Activated CD4-positive, alpha-beta T cell treated with anti-CD3 and anti-CD28 coated beads, Interleukin-2, amount 50 U/mL, for 16 hours (primary cell): ENCODE results near the gene AMPD2.

Source experiments
- DNase-seq: peaks from one replicate; pipeline ENCODE4 v3.0.0-alpha.2; 2020

Gene AMPD2

DNA sequence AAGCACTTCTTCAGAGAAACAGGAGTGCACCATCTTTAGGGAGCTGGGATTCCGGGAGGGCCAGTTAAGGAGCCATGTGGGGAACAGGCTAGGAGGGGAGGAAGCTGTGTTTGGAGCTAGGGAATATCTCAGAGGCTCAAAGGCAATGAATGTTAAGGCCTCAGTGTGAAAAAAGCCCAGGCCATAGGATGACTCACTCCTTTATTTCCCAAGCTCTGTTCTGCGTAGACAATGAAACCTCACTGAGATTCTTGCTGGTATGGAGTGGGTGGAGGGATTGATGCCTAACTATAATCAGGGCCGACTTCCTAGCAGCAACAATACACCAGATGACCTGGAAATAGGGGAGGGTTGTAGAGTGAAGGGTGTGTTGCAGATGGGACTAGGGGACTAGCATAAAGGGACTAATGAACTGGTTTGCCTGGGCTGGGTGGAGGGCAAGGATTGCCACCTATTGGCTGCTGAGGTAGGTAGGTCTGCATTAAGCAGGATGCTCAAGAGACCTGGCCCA is 2.3 kb upstream of the AMPD2 start:
- DNase-seq = no peak

DNA sequence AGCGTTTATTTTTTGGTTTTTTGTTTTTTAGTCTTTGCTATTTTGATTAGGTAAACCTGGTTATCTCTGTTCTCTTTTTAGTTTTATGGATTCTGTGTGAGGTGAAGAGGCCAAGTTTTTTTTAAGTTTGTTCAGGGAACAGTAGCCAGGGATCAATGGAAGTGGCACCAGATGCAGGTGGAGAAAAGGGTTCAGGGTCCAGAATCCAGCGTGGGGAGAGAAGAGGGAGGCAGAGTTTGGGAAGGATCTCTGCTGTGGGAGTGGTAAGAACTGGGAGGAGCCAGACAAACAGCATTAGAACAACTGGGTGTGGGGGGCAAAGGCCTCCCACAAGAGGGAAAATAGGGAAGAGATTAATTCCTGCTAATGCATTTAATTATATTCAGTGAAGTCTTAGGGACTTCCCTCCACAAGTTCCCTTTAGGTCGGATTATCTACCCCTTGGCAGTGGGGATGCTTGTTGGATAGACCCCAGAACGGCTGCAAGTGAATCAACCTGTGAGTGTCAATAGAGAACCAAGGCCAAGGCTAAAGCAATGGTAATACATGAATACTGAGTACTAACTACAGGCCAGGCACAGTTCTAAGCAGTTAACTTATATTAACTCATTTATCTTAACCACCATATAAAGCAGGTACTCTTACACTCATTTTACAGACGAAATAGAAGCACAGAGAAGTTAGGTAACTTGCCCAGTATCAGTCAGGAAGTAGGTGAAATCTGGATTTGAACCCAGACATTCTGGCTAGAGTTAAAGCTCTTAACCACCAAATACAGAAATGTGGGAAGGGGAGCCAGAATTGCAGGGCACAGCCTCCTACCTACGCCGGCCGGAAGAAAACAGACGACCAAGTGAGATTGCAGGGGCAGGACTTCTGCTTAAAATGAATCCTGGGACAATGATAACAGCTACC is 719 bp upstream of the AMPD2 start:
- DNase-seq = no peak

DNA sequence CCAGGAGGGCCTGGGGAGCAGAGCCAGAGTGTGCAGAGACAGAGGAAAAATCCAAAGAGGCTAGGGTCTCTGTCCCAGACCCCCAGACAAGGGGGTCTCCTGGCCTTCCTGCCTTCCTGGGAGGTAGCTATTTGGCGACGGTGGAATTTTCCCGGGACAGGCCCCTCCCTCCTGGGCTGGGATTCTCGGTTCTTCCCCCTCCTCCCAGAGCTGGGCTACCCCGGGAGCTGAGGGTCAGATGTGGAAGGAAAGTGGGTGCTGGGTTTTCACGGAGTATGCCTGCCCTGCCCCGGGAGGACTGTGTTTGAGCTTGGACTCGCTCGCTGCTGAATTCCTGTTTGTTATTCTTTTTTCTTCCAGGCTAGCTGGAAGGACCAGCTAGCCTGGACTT is 759 bp downstream of the AMPD2 start:
- no peak for DNase-seq

DNA sequence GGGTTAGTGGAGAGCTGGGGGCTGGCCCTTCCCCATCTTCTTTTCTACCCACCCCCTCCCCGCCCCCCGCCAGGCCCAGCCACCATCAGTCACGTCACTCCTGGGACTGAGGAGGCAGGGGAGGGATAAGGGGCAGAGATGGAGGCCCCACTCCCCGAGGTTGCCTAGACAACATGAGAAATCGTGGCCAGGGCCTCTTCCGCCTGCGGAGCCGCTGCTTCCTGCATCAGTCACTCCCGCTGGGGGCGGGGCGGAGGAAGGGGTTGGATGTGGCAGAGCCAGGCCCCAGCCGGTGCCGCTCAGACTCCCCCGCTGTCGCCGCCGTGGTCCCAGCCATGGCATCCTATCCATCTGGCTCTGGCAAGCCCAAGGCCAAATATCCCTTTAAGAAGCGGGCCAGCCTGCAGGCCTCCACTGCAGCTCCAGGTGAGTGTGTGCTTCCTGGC is 1.2 kb downstream of the AMPD2 start:
- peak; percentile 98 for DNase-seq

DNA sequence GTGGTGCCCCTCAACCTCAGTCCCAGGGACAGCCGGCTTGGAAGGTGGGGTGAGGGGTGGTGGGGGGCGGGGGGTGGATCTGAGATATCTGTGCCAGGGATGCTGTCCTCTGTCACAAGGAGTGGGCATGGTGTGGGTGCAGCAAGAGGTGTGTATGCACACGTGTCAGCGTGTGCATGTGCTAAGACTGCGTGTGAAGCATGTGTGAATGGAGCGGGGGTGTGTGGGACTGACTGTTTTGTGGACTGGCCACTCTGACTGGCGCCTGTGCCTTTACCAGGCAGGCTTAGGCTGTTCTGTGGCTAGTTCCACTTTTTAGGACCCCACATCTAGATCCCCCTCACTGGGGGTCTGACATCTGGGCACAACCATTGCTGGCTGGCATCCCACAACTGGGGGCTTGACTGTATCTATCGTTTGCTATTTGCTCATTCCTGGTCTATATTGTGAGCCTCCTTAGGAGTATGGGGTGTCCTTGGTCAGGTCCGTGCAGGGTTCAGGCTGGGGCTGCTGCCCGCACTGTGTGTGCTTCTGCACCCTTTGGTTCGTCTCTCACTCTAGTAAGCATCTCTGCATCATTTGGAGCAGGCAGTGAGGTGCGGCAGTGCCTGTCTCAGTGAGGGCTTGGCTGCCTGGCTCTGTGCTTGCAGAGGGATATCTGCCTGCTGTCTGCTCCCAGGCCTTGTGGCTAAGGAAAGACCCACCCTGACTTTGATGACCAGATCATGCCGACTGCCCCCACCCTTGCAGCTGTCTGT is 1.9 kb downstream of the AMPD2 start:
- no peak for DNase-seq

DNA sequence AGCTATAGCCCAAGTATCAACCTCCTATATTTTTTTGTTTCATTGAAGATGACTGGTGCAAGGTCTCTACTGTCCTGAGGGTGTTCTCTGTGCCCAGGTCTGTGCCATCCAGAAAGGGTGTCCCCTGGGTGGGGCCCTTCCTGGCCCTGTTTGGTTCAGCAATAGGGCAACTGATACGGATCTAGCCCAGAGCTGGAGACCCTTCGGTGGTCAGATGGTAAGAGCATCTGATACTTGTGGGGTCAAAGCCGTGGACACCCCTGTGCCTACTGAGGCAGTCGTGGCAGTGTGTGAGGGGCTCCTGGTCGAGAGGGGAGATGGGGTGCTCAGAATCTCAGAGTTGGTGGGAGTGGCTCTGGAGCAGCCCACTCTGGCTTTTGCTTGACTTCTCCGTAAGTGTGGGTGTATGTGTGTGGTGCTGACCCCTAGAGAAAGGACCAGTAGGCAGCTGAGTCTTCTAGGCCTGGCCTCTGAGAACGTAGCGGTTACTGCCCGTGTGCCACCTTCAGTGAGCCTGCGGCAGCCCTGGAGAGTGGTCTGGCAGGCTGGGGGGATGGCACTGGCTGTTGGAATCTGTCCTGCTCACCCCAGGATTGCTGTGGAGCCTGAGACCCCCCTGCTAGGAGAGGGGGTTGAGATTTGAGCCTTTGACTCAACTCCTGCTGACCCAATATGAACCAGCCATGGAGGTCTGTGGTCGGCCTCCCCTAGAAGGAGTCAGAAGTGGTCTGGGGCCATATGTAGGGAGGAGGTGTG is 2.7 kb downstream of the AMPD2 start:
- DNase-seq = no peak

DNA sequence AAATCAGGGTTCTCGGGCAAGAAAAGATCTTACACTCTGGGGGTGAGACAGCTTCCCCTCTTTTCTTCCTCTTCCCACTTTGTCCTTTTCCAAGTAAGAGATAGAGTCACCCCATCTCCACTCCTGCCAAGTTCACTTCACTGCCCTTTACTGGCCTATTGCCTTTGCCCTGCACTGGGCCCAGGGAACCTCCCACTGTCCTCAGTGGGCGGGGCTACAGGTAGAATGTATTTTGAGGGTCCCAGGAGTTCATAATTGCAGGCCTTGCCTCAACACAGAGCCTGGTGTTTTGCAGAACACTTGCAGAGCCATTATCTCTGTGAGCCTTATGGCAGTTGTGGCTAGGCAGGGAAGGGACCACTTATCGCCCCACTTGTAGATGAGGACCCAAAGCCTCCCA is 3.3 kb downstream of the AMPD2 start:
- no peak for DNase-seq

DNA sequence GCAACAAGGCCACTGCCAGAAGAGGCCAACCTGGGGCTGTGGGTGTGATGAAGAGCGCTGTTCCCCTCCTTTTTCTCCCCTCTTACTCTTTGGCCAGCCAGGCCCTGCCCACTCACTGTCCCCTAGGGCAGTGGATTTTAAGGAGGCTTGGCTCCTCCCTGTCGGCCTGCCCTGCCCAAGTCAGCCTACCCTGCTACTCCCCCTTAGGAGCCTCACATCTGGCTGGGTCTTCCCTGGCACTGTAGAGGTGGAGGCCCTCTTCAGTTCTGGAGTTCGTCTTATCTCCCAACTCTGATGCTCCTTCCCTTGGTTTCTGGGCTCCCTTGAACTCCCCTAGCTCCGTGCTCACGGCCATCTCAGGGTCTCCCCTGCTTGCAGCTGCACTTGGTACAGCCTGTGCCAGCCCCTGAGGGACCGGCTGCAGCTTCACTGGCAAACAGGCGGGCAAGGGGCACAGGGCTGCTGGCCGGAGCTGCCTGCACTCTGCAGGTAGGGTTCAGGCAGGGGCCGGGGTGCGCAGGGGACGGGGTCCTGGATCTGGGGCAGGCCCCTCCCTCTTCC is 4.0 kb downstream of the AMPD2 start:
- DNase-seq = no peak

DNA sequence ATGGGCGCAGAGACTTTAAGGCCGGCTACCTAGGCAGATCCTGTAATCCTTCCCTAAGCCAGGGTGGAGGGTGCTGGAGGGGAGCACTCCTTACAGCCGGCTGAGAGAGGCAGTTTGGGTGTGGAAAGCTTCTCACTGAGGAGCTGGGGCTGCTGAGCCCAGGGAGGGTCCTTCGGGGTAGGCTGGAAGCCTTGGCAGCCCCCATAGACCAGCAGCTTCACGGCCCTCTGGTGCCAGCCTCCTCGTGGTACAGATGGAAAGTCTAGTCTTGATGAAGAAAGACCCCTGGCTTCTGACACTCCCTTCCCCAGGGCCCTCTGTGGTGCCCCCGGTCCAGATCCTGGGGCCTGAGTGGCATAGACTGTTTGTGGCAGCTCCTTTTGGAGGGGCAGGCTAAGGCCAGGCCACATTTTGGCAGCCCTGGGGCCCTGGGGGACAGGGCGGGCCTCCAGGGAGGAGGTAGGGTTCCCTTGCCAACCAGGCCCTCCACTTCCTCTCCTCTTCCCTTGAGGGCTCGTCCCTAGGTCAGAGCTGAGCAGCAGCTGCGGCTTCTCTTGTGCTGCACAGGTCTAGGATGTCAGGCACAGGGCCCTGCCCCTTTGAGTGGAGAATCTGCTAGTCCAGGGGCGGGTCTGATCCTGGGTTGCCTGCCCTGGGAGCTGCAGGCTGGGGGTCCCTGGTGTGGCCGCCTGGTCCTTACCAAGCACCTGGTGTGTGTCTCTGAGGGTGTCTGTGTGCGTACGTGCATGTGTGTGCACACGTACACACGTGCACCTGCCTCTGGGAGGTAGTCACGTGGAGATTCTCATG is 4.8 kb downstream of the AMPD2 start:
- no peak for DNase-seq

DNA sequence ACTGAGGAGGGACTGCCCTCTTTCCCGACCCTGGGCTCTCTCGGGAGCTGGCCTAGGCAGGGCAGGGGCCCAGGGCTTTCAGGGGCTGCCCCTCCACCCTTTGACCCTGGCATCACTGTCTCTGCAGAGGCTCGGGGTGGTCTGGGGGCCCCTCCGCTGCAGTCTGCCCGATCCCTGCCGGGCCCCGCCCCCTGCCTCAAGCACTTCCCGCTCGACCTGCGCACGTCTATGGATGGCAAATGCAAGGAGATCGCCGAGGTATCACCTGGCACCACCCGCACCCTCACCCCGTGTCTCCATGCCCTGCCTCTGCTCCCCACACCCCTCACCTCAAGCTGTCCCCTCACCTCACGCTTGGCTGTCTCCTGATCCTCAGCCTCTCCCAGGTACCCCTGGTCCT is 5.5 kb downstream of the AMPD2 start:
- DNase-seq = no peak

DNA sequence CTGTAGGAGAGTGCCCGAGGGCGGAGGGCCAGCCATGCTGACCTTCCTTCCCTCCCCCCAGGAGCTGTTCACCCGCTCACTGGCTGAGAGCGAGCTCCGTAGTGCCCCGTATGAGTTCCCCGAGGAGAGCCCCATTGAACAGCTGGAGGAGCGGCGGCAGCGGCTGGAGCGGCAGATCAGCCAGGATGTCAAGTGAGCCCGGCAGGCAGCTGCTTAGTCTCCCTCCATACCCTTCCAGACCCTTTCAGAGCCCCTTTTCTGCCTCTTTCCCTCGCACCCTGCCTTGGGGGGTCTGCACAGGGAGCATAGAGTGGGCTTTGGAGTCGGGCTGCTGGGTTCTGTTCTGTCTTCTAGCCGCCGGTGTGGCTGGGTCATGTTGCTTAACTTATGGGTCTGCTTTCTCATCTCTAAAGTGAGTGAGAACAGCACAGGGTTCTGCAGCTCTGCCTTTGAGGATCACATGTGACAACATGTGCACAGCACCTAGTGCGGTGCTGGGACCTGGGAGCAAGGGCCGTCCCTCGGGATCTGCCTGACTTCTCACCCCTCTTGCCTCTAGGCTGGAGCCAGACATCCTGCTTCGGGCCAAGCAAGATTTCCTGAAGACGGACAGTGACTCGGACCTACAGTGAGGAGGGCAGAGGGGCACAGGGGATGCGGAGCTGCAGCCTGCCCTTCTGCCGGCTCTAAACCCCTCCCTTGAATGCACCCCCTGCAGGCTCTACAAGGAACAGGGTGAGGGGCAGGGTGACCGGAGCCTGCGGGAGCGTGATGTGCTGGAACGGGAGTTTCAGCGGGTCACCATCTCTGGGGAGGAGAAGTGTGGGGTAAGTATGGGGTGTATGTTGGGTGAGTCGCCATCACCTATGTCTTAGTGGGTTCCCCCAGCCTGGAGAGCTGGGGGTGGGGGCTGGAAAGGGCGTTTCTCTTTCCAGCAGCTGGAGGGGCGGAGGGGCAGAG is 6.2 kb downstream of the AMPD2 start:
- no peak for DNase-seq

DNA sequence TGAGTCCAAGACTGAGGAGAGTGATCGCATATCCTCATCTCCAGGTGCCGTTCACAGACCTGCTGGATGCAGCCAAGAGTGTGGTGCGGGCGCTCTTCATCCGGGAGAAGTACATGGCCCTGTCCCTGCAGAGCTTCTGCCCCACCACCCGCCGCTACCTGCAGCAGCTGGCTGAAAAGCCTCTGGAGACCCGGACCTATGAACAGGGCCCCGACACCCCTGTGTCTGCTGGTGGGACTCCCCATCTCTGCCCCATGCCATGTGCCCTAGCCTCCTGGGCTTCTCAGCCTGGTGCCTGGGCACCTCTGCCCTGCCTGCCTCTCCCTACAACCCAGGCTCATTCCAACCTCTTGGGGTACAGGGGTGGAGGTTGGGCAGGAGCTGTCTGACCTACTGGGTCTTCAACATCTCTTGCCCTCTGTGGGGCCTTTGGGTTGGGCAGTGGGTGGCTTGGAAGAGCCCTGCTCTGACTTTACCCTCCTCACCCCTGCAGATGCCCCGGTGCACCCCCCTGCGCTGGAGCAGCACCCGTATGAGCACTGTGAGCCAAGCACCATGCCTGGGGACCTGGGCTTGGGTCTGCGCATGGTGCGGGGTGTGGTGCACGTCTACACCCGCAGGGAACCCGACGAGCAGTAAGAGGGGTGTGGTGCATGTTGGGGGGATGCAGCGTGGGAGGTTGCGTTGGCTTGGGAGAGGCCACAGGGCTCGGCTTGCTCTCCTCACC is 7.2 kb downstream of the AMPD2 start:
- DNase-seq = no peak

DNA sequence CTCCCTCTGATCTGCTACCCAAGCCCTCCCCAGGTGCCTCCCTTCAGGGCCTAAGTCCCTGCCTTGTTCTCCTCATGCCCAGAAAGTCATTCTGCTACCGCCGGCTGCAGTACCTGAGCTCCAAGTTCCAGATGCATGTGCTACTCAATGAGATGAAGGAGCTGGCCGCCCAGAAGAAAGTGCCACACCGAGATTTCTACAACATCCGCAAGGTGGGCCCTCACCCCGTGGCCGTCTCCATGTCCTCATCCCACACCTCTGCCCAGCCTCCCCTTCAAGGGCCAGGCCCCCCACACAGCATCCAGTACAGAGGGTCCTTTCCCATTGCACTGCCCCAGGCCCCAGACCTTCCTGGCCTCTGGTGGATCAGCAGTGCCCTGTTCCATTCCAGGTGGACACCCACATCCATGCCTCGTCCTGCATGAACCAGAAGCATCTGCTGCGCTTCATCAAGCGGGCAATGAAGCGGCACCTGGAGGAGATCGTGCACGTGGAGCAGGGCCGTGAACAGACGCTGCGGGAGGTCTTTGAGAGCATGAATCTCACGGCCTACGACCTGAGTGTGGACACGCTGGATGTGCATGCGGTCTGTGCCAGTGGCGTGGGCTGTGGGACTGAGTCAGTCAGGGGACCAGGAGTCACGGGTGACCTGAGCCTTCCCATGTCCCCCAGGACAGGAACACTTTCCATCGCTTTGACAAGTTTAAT is 8.2 kb downstream of the AMPD2 start:
- no peak for DNase-seq

DNA sequence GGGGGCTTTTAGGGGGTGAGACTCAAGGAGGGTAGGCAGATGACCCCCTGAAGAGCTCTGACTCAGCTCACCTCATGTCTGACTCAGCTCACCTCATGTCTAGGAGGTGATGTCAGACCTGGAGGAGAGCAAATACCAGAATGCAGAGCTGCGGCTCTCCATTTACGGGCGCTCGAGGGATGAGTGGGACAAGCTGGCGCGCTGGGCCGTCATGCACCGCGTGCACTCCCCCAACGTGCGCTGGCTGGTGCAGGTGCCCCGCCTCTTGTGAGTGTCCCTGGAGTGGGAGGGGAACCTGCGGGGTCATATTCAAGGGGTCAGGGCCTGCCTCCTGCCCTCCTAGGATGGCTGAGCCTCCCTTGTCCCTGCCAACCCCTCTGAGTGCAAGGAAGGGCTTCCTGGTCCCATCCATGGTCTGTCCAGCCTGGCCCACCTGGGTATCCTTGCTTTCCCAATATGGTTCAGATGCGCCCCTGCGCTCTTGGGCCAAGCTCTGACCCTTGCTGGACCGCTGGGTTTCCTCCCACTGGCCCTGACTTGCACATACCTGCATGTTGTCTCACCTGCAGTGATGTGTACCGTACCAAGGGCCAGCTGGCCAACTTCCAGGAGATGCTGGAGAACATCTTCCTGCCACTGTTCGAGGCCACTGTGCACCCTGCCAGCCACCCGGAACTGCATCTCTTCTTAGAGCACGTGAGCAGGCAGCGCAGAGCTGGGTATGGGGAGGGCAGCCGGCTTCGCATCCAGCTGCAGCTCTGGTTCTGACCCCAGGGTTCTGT is 9.1 kb downstream of the AMPD2 start:
- DNase-seq = no peak

DNA sequence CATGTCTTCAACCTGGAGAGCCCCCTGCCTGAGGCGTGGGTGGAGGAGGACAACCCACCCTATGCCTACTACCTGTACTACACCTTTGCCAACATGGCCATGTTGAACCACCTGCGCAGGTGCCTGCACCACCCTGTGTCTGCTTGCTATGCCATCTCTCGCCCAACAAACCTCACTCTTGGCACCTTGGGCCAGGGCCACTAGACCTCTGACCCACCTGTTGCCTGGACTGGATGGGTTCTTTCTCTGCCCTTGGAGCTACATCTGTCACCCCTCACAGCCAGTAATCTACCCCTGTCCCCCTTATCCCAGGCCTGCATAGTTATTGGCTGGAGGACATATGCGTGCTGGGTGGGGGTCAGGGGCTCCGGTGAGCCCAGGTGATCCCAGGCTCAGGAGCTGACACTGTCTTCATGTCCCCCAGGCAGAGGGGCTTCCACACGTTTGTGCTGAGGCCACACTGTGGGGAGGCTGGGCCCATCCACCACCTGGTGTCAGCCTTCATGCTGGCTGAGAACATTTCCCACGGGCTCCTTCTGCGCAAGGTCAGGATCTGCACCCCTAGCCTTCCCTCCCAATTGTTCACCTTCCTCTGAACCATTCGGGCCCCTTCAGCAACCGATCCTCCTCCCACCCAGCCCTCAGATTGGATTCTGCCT is 9.9 kb downstream of the AMPD2 start:
- DNase-seq = no peak

DNA sequence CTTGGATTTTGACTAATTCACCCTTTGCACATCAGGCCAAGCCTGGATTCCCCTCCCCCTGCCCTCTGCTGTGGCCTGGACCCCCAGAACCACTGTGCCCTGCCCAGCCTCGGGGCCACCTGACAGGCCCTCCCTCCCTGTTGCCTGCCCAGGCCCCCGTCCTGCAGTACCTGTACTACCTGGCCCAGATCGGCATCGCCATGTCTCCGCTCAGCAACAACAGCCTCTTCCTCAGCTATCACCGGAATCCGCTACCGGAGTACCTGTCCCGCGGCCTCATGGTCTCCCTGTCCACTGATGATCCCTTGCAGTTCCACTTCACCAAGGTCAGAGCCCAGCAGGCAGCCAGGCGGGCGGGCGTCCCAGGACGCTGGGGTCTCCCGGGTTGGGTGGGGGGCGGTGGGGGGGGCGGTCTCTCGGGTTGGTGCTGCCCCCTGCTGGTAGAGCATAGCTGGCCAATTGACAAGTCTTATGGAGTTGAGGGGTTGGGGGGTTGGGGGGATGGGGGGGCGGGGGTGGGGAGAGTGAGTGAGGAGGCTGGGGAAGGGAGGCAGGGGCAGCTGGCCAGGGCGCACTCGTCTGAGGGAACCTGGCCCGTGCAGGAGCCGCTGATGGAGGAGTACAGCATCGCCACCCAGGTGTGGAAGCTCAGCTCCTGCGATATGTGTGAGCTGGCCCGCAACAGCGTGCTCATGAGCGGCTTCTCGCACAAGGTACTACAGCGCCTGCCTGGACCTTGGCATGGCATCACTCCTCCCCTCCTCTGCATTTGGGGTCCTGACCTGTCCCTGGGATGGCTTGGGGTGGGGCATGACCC is 10.7 kb downstream of the AMPD2 start:
- DNase-seq = no peak

DNA sequence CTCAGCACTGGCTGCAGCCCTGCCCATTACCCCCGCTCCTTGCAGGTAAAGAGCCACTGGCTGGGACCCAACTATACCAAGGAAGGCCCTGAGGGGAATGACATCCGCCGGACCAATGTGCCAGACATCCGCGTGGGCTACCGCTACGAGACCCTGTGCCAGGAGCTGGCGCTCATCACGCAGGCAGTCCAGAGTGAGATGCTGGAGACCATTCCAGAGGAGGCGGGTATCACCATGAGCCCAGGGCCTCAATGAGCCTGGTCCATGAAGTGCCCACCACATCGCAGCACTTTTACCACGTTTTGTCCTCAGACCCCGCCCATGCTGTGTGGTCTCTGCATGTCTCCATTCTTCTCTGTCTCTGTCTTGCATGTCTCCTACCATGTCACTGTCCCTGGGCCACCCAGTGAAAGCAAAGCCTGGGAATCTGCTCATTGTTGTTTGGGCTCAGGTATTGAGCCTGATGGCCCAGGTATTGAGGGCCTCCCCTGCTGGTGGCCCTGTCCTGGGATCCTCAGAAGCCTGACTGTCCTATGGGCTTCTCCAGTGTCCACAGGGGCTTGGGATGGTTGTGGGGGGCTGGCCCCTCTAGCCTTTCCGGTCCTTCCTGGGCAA is 11.4 kb downstream of the AMPD2 start:
- no peak for DNase-seq
